ENCODE measurements around the gene VWA5B2.

VWA5B2 gene

DNA sequence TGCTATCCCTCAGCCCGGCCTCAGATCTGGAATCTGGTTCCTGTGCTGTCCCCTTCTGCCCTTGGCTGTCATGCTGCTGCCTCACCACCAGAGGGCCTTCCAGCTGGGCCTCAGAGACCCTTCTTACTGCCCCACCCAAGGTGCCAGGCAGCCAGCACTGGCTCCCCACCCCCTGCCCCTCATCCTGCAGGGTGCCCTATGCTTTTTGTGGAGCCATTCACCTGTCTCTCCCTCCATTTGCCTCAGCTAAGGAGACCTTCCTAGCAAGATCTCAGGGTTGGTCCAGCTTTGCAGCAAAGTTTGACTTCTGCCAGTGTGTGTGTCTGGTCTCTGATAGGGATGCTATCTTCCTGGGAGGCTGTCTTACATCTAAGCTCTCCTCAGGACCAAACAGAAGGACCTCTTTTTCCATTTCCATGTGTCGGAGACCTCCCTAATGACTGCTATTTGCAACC is 1.9 kb upstream of the VWA5B2 start:
- DNase-seq (ENCODE audit: low read depth): no peak

DNA sequence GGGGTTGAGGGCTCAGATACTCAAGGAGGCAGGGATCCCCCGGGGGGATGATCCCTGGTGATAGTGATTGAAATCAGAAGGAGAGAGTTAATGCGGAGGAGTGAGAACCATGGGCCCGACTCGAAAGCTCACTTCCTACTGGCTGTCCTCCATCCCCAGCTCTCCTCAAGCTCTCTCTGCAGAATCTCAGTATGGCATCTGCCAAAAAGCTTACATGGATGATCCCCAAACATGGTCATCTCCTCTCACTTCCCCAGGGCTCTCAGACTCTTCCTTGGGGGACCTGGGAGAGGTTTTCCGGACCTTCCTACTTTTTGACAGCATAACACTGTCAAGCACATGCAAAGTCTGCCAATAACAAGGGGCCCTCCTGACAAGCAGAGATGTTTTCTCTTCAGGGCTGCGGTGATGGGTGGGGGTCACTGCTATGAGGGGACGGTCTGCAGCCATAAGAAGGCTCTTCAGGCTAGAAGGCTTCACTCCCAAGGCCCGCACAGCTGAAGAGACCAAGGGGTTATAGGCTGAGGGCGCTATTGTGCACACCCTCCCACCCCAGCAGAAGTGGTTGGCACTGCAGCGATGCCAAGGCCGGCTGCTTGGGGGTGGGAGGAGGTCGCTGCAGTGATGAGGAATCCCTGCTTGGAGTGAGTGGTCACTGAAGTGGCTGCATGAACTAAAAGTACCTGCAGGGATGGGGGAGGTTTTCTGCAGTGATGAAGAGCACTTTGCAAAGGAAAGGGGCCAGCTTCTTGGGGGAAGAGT is 828 bp upstream of the VWA5B2 start:
- DNase-seq (ENCODE audit: low read depth): no peak

DNA sequence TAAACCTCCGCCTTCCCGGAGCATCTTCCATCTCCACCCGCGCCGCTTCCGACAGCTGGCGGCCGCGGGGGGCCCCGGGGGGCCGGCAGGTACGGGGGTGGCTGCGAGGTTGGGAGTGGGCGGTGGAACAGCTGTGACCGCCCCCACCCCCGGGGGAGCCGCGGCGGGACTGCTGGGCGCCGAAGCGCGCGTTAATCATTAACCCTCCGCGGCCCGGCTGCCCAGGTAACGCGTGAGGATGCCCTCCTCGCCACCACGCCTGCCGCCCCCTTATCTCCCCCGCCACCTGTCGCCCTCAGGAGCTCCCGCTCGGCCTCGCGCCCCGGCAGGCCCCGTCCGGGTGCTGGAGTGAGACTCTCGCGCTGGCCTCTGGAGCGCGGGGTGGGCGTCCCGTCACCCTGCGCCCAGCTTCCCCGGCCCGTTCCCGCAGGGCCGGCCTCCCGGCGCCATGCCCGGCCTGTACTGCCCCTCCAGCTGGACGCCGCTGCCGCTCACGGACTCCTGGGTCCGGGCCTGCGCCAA is 757 bp downstream of the VWA5B2 start:
- DNase-seq (ENCODE audit: low read depth): no peak

- no peak for DNase-seq (ENCODE audit: low read depth)
Measured at GRCh38 chr3:184230603-184231528, 1.5 kb downstream of the VWA5B2 start.

DNA sequence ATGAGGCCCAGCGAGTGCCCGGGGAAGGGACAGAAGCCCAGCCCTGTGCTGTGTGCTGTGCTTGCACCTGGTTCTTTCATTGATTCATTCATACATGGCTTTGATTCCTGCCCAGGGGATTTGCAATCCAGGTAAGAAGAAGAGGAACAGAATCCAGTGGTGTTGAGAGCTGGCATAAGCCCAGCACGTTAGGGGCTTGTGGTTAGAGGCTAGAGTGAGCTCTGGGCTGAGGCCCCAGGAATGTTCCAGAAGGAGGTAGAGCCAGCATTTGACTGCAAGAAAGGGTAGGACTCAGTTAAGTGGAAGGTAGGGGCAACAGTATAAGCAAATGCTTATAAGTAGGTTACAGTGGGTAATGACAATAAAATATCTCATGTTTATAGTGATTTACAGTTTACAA is 2.3 kb downstream of the VWA5B2 start:
- DNase-seq (ENCODE audit: low read depth): no peak

- DNase-seq (ENCODE audit: low read depth): no peak
Measured at GRCh38 chr3:184233127-184233843, 3.9 kb downstream of the VWA5B2 start.

GRCh38 chr3:184234224-184234623 is 4.8 kb downstream of the VWA5B2 start:
- DNase-seq (ENCODE audit: low read depth): peak; percentile 43

DNA sequence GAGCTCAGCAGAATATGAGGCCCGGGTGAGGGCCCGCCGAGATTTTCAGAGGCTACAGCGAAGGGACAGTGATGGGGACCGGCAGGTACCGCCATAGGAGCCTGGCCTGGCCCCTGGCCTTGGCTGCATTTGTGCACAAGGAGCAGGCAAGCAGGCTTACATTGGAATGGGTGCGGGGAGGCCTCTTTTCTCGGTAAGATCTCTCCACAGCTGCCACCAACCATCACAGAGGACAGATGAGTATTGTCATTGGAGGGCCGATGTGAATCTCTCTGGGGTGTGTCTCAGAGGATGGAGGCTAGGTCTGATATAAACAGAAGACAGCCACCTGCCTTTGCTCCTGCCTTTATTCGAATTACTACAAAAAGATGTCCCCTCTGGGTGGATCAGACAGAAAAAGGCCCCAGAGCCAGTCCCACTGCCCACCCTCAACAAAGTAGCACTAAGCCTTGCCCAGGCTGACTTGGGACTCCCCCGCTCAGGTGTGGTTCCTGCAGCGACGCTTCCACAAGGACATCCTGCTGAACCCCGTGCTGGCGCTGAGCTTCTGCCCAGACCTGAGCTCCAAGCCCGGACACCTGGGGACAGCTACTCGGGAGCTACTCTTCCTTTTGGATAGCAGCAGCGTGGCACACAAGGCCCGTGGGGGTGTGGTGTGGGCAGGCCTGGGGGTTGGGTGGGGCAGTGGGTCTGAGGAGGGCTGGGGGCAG is 5.4 kb downstream of the VWA5B2 start:
- no peak for DNase-seq (ENCODE audit: low read depth)

- no peak for DNase-seq (ENCODE audit: low read depth)
Measured at GRCh38 chr3:184235381-184236032, 6.1 kb downstream of the VWA5B2 start.

GRCh38 chr3:184236033-184236410 is 6.6 kb downstream of the VWA5B2 start:
- no peak for DNase-seq (ENCODE audit: low read depth)

GRCh38 chr3:184236636-184237035 is 7.3 kb downstream of the VWA5B2 start:
- DNase-seq (ENCODE audit: low read depth): no peak

DNA sequence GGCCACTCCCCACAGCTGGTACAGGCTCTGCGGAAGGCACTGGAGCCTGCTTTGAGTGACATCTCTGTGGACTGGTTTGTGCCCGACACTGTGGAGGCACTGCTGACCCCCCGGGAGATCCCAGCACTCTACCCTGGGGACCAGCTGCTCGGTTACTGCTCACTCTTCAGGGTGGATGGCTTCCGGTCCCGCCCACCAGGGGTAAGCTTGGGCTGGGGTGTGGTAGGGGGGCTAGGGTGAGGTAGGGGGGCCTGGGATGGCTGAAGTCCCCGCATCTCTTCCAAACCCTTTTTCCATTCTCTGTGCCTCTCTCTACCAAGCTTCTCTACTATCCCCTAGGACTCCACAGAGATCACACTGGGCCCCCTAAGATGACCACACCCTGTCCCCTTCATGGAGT is 7.8 kb downstream of the VWA5B2 start:
- DNase-seq (ENCODE audit: low read depth): no peak

GRCh38 chr3:184237807-184238206 is 8.4 kb downstream of the VWA5B2 start:
- DNase-seq (ENCODE audit: low read depth): no peak

DNA sequence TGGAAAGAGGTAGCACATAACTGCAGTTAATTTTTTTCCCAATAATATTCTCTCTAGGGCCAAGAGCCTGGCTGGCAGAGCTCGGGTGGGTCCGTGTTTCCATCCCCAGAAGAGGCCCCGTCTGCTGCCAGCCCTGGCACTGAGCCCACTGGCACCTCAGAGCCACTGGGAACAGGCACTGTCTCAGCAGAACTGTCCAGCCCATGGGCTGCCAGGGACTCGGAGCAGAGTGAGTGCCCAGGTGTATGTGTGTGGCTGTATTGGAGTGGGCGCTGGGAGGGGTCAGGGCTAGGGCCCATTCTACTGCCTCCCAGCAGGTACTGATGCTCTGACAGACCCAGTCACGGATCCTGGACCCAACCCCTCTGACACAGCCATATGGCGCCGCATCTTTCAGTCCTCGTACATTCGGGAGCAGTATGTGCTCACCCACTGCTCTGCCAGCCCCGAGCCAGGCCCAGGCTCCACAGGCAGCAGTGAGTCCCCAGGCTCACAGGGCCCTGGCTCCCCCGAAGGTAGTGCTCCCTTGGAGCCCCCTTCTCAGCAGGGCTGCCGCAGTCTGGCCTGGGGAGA is 8.9 kb downstream of the VWA5B2 start:
- DNase-seq (ENCODE audit: low read depth): no peak

- no peak for DNase-seq (ENCODE audit: low read depth)
Measured at GRCh38 chr3:184239221-184239620, 9.8 kb downstream of the VWA5B2 start.

DNA sequence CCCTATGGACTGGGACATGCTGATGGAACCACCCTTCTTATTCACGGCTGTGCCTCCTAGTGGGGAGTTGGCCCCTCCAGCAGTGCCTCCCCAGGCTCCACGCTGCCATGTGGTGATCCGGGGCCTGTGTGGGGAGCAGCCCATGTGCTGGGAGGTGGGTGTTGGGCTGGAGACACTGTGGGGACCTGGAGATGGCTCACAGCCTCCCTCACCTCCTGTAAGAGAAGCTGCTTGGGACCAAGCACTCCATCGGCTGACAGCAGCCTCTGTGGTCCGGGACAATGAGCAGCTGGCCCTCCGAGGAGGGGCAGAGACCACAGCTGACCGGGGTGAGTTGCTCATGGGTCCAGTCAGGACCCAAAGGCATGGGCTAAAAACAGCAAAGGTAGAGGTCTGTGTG is 10.3 kb downstream of the VWA5B2 start:
- no peak for DNase-seq (ENCODE audit: low read depth)

DNA sequence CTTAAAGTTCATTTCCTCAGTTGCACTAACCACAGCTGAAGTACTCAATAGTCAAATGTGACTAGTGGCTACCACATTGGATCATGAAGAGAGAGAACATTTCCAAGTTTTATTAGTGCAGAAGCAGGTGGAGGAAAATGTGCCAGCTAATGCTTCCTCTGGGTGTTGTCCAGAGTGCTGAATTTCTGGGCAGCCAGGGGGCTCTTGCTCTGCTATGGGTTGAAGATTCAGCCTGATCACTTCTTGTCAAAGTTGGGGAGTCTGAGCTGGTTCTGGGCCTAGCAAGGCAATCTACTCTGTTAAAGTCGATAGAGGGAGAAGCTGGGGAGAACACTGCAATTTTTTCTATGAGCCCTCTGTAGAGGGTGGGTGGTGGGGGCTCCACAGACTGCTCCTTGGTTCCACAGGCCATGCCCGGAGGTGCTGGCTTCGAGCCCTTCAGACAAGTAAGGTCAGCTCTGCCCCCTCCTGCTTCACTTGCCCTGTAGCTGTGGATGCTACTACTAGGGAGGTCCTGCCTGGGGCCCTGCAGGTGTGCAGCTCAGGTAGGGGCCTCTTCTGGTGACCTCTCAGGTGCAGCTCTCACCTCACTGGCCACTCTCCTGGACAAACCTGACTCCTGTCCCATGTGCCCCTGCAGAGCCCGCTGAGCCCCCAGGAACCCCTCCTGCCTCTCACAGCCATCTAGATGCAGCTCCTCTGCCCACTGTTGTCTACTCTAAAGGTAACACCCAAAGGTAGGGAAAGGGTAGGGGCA is 11.2 kb downstream of the VWA5B2 start:
- no peak for DNase-seq (ENCODE audit: low read depth)

DNA sequence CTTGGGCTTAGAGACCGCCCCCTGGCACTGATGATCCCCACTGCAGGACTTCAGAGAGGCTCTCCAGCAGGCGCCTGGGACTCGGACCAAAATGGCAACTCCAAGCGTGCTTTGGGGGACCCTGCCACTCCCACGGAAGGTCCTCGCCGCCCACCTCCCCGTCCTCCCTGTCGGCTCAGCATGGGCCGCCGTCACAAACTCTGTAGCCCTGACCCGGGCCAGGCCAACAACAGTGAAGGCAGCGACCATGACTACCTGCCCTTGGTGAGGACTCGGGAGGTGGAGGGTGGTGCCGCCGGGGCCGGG is 11.7 kb downstream of the VWA5B2 start:
- DNase-seq (ENCODE audit: low read depth): no peak

DNA sequence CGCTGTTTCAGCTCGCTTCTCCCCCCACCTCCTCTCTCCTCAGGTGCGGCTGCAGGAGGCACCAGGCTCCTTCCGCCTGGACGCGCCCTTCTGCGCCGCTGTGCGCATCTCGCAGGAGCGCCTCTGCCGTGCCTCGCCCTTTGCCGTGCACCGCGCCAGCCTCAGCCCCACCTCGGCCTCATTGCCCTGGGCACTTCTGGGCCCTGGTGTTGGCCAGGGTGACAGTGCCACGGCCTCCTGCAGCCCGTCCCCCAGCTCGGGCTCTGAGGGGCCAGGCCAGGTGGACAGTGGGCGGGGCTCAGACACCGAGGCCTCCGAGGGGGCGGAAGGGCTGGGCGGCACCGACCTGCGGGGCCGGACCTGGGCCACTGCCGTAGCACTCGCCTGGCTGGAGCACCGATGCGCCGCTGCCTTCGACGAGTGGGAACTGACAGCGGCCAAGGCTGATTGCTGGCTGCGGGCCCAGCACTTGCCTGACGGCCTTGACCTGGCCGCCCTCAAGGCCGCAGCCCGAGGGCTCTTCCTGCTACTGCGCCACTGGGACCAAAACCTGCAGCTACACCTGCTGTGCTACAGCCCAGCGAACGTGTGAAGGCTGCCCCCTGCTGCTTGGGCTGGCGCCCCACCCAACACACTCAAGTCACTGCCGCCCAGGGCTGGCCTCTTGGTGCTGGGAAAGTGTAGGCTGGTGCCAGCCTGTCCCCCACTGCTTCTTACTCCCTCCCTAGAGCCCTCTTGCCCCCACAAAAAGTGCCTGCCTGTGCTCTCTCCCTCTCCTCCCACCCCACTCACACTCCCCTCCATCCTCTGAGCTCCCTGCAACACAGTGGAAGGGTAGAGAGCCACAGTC is 12.3 kb downstream of the VWA5B2 start:
- DNase-seq (ENCODE audit: low read depth): no peak
